Choroid plexus epithelial cell (primary cell): ENCODE measurements around the gene MTAP.

Source experiments
- DNase-seq: peaks from one replicate; pipeline ENCODE4 v3.0.0-alpha.2; 2010; ENCODE audit warnings: low read depth
- H3K4me3 ChIP-seq: 2 replicates; pipeline ENCODE4 v1.5.1; 2011; ENCODE audit warnings: low read depth, mild to moderate bottlenecking, control low read depth, low read length, moderate library complexity
- TF ChIP-seq, protein P1 (sequence below): conservative IDR thresholded peaks from 2 replicates; pipeline ENCODE4 v1.5.1; 2011; ENCODE audit warnings: low read depth, mild to moderate bottlenecking, control low read depth, inconsistent platforms, low read length, moderate library complexity

MTAP gene

DNA sequence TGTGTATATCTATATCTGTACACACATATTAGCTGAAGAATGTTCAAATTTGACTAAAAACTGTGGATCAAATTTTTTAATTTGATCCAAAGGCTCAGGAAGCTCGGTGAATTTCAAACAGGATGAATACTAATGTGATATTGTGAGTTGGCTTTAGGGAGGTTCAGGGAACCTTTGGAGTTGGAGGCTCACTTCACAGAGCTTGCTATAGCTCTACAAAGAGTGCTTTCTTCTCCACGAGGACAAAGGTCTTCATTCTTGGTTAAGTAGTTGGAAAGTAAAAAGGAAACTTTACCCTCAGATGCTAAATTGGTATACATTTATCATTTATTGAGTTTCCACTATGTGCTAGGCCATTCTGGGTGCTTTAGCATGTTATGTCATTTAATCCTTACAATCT is 36.3 kb upstream of the MTAP start:
- no peak for DNase-seq
- no peak overlapping the region for H3K4me3 ChIP-seq
- TF ChIP-seq, protein P1, sequence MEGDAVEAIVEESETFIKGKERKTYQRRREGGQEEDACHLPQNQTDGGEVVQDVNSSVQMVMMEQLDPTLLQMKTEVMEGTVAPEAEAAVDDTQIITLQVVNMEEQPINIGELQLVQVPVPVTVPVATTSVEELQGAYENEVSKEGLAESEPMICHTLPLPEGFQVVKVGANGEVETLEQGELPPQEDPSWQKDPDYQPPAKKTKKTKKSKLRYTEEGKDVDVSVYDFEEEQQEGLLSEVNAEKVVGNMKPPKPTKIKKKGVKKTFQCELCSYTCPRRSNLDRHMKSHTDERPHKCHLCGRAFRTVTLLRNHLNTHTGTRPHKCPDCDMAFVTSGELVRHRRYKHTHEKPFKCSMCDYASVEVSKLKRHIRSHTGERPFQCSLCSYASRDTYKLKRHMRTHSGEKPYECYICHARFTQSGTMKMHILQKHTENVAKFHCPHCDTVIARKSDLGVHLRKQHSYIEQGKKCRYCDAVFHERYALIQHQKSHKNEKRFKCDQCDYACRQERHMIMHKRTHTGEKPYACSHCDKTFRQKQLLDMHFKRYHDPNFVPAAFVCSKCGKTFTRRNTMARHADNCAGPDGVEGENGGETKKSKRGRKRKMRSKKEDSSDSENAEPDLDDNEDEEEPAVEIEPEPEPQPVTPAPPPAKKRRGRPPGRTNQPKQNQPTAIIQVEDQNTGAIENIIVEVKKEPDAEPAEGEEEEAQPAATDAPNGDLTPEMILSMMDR: no peak

DNA sequence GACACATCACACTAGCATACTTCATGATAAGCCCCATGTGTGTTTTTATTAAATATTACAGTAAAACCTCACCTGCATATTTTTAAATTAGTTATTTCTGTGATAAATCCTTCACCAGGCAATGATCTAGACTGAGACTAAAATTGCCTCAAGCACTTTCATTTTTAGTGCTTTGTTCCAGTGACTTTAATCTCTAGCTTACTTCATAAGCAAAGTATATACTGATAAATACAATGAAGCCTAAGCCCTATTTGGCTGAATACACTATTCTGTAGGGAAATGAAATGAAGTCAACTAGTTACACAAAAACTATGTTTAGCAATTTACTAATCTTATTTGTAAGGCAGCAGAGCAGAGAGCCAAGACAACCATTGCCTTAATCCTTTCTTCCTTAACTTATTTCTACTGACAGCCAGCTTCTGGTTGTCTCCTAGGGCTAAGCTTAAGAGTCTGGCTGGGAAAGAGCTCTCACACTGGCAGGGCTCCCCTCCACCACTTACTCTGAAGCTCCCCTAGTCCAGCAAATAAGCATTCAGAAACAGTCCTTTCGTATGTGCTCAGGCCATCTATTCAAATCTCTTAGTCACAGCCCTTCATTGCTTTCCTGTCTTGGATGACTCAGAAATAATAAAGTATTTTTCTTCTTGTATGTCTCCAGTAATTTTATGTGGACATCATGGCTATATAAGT is 31.4 kb upstream of the MTAP start:
- TF ChIP-seq, protein P1: no peak
- peak; percentile 78 for DNase-seq
- H3K4me3 ChIP-seq: no peak overlapping the region

DNA sequence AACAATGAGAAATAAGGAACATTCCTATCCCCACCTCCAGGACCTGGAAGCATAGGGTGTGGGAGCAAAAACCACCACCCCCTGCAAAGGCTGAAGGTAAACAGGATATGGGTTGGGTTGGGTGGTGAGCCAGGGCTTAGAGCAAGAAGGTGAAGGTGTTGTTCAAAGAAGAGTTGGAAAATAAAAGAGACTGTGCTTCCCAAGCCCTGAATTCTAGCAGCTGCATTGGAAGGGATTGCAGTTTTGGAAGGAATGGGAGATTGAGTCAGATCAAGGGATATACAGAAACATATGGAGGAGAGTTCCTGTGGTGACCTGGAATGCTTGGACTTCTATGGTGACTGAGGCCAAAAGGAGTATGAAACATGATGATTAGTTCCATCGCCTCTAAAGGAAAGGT is 24.7 kb upstream of the MTAP start:
- H3K4me3 ChIP-seq: no peak overlapping the region
- TF ChIP-seq, protein P1: no peak
- peak; percentile 71 for DNase-seq

DNA sequence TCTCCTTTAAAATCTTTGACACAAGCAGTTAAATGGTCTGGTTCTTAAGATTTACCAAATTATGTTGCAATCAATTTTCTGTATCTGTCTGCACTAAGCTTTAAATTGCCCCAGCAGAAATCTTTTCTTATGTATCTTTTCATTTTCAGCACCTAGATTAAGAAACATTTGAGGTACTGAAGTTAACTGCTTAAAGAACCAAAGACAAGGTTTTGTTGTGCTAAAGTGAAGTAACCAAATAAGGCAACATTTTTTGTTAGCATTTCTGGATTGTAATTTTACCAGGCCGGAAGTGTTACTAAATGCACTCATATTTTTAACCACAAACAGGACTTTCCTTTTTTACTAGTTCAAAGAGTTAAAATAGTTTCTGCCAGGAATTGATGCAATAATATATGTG is 24.1 kb upstream of the MTAP start:
- no peak overlapping the region for H3K4me3 ChIP-seq
- TF ChIP-seq, protein P1: no peak
- DNase-seq: peak; percentile 79

DNA sequence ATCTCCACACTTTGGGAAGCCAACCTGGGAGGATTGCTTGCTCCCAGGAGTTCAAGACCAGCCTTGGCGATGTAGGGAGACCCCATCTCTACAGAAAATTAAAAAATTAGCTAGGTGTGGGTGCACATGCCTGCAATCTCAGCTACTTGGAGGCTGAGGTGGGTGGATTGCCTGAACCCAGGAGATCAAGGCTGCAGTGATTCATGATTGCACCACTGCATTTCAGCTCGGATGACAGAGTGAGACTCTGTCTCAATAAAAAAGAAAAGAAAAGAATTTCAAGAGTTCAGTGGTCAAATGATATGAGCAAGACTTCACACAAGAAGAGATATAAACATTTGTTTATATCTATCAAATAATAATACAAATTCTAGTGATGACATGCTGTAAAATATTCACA is 23.0 kb upstream of the MTAP start:
- no peak overlapping the region for H3K4me3 ChIP-seq
- TF ChIP-seq, protein P1: no peak
- DNase-seq: peak; percentile 56

DNA sequence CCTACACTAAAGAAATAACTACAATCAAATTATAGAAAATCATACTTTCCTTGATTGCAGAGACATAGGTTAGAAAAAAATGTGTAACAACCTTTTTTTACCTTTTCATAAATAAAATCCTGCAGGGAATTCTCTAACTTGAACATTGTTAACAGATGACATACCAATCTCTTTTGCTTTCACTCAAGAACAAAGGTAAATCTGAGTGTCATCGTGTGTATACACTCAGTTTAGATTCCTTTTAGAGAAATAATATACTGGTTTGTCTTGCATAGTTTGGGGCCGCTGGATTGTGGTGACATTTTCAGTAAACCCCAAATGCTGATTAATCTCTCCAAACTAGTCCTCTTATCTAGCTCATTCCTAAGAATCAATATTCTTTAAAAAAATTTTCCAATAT is 20.8 kb upstream of the MTAP start:
- TF ChIP-seq, protein P1: no peak
- H3K4me3 ChIP-seq: no peak overlapping the region
- no peak for DNase-seq

DNA sequence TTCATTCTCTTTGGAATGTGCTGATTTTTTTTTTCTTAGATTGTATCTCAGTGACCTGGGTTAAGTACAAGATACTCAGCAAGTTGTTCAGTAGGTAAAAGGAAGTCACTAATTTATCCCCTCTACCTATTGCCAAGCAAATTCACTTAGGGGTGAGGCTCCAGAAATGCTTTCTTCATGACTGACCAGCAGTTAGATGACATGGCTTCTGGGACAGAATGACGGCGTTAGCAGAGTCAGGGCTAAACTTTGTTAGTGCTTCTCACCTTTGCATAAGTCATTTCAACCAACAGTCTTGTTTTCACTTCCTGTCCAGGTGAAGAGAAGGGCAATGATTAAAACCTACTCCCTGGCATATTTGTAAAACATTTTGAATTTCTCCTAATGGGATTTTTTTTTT is 20.2 kb upstream of the MTAP start:
- DNase-seq: no peak
- H3K4me3 ChIP-seq: no peak overlapping the region
- TF ChIP-seq, protein P1: no peak
